Stimulated activated CD8-positive, alpha-beta memory T cell treated with anti-CD3 and anti-CD28 coated beads, Interleukin-15, amount 100 ng/mL, for 24 hours (primary cell): ENCODE measurements around the gene KRT38.

Experiments
- DNase-seq: peaks from one replicate; pipeline ENCODE4 v3.0.0-alpha.2; 2020; ENCODE audit warnings: low read depth

Gene KRT38

DNA sequence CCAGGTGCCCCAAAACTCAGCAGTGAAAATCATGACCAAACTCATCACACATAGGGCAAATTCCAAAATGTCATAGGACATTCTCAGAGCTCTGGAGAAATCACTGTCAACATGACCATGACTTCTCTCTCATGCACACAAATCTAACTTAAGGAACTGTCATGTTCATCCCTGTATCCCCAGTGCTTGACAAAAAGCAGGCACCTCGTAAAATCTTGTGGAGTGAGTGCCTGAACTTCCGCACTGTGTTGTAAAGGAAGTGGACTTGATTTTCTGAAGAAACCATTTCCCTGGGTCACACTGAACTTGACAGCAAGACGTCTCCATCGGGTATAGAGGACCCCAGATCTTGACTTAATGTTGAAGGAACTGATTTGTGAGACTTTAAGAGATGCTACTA, 19.2 kb downstream of the KRT38 start:
- DNase-seq: no peak

DNA sequence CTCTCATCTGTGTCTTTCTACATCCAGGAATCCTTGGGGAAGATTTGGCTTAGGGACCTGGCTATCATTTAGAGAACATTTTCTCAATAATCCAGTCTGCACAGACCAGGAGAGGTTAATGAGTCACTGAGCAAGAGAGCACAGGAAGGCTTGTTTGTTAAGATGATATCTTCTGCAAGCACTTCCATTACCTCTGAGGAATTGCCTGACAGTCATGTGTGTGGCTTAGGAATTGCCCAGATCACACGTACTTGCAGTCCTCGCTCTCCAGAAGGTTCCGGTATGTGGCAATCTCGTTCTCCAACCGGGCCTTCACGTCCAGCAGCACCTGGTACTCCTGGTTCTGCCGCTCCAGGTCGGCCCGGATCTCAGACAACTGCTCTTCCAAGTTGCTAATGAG, 19.7 kb downstream of the KRT38 start:
- DNase-seq: no peak

DNA sequence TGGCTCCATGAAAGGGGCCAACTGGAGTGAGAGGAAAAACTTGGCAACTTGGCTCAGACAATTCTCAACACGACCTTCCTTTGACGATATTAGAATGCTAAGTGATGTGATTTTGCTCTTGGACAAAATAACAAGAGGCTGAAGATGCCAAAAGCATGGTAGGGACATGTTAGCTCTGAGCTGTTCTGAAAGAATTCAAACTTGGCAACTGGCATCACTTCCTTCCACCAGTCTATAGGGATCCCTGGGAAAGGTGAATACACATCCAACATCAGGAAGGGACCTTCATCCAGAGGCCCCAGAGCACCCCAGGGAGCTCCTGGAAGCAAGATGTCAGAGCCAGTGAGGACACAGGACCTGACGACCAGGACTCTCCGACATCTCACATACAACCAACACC, 20.6 kb downstream of the KRT38 start:
- DNase-seq: no peak

DNA sequence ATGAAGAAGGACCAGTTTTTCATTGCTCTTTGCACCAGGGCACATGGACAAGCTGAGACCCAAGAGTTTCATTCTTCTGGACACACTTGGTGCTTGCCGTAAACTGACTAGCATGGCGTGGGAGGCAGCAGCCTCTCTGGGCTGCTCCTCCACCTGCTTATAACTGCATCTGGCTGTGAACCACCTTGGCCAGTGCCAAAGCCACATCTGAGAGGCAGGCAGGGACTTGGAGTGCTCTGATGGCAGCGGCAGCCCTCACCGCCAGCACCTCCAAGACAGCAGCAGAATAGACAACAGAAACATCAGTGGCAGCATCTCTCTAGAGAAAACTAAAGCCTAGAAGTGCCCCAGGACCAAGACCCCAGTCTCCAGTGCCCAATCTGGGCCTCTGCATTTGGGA, 21.1 kb downstream of the KRT38 start:
- DNase-seq: no peak

DNA sequence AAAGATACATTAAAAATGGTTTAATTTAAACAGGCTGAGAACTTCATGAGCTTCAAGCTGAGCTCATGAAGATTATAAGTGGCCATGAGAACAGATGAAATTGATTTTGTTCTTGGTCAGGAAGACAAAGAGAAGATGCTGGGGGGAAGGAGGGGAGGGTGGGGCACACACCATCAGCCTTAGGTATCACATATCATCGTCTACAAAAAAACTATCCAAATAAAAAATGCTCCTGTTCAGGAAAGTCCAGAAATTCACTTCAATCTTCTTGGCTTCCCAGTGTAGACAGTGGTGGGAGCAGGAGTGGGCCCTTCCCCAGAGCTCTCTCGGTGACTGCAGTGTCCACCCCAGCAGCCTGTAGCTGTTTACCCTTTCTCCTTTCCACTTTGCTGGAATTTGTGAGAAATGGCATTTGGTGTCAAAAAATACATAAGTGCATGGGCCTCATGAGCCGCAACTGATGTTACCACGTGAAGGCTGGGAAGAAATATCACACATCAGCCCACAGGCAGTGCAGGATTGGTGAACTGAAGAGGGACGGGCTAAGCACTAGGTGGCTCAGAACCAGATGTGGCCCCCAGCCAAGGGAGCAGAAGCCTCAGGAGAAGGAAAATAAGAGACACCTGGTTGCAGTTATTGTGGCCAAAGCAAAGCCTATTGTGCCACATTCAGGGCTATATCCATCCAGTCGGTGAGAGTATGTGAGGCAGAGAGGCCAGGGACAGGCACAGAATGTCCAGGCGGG, 22.5 kb downstream of the KRT38 start:
- DNase-seq: no peak

DNA sequence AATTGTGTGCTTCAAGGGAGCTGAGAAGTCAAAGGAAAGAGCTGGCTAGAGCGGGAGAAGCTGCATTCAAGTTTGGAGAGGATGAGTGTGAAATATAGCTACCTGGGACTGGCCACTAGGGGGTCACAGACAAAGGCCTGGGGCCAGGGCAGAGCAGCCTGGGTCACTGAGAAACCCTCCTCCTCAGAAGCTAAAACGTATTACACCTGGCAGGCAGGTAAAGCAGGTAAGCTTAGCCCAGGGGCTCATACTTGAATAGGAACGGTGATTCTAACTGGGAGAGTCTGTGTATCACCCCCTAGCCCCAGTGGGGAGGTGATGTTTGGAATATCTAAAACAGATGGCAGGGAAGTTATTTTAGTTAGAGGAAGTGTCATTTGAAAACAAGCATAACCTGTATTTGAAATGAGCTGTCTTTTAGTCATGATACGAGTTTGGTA, 23.2 kb downstream of the KRT38 start:
- no peak for DNase-seq

DNA sequence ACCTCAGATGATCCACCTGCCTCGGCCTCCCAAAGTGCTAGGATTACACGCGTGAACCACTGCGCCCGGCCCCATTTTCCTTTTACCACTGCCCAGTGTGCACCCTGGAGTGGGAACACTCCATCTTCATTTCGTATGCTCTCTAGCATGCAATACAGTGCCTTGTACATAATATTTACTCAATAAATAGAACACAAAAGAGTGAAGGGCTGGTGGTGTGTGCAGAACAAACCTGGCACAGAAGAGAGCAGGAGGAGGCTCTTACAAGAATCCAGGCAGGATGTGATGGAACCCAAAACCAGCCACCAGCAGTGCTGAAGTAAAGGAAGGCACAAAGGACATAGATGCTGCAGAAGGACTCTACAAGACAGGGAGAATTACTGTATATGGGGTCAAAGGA, 23.7 kb downstream of the KRT38 start:
- DNase-seq: no peak

DNA sequence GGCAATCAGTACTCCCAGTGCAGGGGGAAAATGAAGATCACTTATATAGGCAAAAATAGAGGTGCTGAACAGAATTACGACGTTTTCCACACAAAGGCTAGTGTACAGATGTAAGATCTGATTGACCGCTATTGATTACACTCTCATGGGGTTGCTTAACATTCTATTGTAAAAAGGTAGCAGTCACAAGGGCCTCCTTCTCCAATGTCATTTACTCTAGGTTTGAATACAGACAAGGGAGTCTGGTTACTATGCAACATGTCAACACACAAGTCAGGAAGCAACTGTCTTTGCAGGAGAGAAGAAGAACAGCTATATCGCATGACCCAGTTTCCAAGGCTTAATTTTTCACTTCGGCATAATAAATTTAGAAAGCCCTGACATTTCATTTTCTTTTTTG, 24.3 kb downstream of the KRT38 start:
- DNase-seq: no peak

DNA sequence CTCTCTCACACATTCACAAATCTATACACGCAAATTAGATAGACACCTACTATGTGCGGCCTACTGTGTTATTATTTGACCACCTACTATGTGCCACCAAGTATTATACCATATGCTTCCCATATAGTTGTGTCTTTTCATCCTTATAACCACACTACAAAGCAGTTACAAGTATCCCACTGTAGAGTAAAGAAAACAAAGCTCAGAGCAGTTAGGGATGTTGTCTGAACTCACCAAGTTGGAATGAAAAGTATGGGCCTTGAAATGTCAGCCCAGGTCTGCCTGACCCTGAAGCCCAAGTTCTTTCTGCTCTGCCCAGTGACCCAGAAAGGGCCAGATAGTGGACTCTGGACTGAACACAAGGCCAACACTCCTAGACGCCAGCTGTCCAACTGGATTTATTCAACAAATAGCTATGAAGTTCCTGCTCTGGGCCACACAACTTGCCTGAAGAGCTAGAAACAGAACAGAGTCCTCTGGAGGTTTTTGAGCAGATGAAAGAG, 24.9 kb downstream of the KRT38 start:
- no peak for DNase-seq

DNA sequence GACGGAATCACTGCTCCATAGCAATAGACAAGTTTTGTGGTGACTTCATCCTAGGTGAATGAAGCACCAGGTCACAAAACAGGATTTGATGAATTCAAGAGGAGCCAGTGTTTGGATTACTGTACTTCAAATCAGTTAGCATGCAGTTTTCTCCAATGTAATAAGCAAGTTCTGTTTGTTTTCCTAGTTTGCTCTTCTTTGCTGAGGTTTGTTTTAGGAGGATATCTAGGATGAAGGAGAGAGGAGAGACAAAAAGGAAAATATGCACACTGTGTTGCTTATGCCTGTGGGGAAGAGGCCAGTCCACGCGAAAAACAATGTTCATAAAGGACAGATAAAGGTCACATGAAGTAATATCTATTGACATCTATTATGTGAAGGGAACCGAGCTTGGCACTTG, 25.4 kb downstream of the KRT38 start:
- DNase-seq: no peak

DNA sequence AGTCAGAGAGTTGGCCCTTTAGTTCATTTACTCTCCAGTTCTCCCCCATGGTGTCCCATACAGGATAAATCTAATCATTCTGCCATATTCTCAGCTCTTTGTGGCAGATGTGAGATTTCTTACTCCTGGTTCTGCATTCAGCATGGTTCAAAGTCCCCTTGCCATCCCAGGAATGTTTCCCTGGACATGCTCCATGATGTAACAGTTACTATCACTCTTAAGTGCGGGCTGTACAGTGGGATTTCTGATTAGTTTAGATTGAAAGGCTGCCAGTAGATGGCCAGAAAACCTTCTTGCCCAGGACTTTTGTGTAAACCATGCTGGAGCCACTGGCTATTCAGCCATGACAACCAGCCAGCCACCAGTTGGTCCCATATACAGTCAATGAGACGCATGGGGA, 26.8 kb downstream of the KRT38 start:
- DNase-seq: no peak

DNA sequence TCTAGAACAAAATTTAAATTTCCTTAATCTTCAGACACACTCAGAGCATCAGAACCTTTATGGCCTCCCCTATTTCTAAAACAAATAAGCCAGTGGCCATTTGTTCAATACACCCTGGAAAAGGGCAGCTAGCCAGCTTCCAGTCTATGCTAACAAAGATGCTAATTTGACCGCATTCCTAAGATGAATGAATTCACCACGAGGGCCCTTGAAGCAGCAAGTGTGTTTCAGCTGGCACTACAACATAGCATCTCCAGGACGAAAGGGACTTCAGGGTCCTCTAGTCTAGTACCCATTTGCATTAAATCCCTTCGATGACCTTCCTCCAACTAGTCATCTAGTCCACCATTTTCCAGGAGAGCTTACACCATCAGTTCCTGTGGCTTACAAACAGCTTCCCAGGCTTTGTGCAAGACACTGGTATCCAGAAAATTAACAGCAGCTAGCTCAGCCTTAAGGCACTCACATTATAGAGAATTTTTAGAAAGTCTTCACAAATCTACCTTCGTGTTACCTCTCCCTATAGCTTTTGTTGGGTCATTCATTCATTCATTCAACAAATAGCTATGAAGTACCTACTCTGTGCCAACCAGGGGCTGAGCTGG, 27.3 kb downstream of the KRT38 start:
- DNase-seq: no peak

DNA sequence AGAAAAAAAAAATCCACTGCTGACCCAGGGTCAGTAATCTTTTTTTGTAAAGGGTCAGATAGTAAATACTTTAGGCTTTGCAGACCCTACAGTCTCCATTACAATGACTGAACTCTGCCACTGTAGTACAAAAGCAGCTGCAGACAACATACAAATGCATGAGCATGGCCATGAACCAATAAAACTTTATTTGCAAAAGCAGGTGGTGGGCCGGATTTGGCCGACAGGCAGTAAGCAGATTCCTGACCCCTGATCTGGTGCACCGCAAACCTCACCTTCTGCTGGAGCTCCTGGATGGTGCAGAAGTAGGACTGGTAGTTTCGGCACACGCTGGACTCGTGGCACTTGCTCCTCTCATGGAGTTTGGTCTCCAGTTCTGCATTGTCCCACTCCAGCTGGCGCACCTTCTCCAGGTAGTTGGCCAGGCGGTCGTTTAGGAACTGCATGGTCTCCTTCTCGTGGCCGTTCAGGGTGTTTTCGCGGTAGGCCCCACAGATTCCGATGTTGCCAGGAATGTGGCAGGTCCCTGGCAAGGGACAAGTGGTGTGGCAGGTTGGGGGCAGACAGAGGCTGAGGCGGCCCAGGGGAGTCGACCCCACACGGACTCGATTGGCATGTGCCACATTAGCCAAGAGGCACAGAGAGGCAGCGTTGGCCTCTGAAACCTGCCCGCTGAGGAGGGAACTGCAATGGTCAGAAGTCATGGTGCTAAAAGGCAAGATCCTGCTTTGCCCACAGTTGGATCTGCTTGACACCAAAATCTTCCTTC, 29.5 kb downstream of the KRT38 start:
- DNase-seq: no peak

DNA sequence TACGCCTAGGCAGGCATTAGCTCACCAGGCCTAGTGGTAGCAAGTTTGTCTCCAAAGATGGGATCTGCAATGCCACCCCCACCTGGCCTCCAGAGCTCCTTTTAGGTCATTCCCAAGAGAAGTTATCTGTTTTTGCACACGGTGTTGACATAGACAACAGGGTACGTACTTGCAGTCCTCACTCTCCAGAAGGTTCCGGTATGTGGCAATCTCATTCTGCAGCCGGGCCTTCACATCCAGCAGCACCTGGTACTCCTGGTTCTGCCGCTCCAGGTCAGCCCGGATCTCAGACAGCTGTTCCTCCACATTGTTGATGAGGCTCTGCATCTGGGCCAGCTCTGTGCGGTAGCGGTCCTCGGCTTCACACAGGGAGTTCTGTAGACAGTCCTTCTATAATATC, 33.6 kb downstream of the KRT38 start:
- no peak for DNase-seq

DNA sequence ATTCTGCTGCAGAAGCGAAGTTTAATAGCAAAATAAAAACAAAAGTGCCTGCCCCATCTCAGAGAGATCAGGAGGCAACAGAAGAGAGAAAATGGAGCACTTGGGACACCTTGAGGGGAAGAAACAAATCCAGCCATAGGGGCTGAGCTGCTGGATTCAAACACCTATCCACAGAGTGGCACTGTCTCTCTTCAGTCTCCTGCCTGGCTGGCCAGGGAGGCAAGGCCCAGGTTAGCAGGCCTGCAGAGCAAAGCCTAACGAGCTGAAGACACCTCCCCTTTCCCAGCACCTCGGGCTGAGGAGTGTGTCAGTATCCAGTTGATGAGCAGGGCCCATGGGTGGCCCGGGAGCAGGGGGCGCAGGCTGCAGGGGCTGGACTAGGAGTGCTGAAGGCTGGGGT, 34.6 kb downstream of the KRT38 start:
- no peak for DNase-seq

DNA sequence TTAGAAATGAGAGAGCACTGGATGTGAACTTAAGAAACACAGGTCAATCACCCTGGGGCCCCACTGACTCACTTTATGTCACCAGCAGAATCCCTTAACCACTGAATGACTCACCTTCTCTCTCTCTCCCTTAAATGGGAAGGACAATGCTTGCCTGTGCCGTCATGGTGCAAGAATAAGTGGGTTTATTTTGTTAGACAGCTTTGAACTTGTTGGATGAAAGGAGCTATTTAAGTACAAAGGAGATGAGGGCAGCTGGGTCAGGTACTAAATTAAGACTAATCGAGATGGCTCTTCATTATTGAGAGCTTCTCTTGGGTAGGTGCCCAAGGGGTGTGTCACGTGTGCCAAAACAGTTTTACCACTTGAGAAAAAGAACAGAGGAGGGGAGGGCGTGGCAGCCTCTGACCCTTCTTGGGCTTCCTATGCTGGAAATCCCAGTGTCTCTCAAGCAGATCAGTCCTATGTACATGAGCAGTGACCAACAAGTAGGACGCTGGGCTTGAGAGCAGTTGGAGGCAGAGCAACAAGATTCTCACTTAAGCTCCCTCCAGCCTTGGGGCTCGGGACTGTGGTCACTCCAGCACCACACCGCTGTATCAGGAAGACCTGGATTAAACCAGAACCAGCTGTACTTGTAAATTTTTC, 36.6 kb downstream of the KRT38 start:
- DNase-seq: no peak

DNA sequence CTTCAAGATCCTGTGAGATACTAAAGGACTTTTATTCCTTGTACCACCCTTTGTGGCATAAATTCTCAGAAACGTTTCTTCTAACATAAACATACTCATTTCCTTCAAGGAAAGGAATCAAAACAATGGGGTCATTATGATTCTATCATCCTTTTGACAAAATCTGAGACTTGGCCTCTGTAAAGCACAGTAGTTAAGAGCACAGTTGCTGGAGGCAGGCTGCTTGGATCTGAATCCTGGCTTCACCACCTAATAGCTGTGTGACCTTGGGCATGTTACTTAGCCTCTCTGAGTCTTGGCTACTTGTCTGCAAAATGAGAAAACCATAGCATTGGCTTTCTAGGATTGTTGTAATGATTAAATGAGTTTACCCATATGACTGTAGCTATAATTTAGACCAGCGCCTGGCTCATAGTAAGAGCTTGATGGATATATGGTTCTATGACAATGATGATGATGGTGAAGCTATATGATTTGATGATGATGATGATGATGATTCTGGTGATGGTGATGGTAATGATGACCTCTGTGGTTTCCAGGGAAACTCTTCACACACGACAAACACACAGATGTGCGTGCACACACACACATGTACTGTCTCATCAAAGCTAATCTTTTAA, 37.3 kb downstream of the KRT38 start:
- no peak for DNase-seq

DNA sequence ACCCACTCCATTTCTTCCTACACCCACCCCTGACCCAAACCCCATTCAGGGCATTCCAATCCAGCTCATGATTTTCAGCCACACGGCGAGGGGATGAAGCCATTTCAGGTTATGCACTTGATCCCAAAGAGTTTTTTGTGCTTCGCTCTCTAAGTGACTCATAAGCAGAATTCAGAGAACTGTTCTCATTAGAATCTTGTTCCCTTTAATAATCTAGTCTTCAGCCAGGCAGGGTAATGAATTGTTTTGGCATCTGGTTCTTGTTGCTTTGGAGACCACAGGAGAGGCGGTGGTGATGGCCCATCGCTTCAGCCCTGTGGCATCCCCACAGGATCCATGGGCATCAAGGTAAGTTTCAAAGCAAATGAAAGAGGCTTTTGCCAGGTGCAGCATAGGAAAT, 38.6 kb downstream of the KRT38 start:
- DNase-seq: no peak

DNA sequence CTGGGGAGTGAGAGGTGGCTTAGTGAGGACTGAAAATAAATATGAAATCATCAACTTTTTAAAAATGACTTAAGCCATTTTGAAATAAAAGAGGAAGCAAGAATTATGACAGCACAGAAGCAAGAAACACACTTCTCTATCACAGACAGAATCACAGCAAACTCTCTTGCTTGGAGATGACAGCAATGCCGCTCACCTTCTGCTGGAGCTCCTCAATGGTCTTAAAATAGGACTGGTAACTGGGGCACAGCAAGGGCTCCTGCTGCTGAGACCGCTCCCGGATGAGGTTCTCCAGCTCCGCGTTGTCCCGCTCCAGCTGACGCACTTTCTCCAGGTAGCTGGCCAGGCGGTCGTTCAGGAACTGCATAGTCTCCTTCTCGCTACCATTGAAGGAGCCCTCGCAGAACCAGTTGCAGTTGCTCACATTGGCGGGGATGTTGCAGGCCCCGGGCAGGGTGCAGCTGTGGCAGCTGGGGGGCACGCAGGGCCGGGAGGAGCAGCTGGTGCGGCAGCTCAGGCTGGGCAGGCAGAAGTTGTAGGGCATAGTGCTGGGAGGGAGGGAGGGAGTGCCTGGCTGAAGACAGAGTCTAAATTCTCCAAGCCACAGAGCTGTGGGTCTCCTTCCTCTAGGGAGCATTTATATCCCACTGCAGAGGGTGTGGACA, 43.7 kb downstream of the KRT38 start, which contains the start of gene KRT31:
Gene KRT31 (minus strand): TSS at position 613 of the 665 bp plus-strand sequence. CDS start 69 bp downstream, at position 544.
- DNase-seq: no peak

DNA sequence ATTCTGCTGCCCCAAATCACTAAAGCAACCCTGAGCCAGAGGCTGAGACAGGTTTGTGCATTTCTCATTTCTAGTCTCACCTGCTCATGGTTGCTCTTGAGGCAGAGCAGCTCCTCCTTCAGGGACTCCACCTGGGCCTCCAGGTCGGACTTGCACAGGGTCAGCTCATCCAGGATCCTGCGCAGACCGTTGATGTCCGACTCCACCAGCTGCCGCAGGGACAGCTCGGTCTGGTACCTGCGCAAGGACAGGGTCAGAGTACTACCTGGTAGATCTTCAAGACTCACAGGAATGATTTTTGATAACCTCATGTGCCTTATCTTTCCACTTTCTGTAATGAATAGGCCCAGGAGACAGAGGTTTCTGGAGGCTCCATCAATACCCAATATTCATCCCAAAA, 44.4 kb downstream of the KRT38 start:
- DNase-seq: no peak

DNA sequence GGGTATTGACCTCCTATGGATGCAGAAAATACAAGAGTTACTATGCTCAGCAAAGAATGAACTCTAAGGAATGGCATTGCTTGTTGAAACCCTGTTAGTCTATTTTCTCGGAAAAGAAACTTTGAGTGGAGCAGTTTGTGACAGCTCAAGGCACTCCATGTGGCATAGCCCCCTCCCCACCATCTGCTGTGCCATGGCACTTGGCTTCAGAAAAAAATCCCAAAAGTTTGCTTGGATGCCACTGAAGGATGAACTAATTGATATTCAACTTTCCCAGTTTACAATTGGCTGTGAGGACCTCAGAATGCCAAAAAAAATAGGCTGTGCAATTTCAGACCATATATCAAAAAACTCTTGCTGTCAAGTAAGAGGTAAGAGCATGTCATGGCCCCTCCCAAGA, 45.2 kb downstream of the KRT38 start:
- DNase-seq: no peak
